Measurements from ENCODE around the gene DCXR.

The DCXR gene

DNA sequence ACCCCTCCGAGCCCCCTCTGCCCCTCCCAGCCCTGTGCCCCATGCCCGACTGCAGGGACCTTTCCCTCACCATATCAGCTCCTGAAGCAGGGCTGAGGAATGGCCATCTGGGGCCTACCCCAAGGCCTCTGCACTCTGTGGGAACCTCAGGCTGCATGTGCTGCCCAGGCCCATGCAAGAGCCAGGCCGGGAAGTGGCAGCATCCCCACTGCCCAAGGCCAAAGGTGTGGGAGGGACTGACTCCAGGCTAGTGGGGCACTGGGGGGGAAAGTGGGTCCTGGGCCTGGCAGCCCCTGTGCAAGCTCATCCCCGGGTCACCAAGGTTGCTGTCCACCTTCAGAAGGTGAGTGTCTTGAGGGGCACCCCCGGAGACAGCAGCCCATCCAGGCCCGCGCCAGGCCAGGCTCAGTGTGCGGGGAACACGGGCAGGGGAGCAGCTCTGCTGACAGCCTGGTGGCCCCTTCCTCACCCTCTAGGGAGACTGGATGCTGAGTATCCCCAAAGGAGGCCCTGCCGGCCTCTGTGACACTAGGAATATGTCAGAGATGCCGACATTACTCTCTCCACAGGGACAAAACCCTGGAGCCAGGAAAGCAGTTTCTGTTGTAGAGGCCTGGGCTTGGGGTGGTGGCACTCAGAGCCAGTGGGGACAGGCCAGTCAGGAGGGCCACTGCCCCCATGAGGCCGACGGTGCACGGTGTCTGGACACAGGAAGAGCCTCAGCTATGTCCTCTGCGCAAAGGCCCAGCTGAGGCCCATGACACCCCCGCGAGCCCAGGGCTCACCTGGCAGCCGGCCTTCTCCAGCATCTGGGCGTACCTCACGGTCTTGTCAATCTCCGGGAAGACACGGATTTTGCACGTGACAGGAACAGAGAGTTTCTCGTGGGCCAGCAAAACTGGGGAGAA is 24.8 kb upstream of the DCXR start:
- Mint-ChIP-seq H3K9me3 (no peaks in the 10 kb centered on the region), H3K27me3 (ENCODE audit: low read depth) (no peaks in the 10 kb centered on the region), H3K4me1 (no peaks in the 10 kb centered on the region), H3K4me3 (peak overlapping the region; percentile 32 to 63 (median 44)), H3K27ac (no peak overlapping the region), H3K36me3 (ENCODE audit: low read depth) (peaks cover 9% of the 10 kb centered on the region)
- TF ChIP-seq, protein P1, sequence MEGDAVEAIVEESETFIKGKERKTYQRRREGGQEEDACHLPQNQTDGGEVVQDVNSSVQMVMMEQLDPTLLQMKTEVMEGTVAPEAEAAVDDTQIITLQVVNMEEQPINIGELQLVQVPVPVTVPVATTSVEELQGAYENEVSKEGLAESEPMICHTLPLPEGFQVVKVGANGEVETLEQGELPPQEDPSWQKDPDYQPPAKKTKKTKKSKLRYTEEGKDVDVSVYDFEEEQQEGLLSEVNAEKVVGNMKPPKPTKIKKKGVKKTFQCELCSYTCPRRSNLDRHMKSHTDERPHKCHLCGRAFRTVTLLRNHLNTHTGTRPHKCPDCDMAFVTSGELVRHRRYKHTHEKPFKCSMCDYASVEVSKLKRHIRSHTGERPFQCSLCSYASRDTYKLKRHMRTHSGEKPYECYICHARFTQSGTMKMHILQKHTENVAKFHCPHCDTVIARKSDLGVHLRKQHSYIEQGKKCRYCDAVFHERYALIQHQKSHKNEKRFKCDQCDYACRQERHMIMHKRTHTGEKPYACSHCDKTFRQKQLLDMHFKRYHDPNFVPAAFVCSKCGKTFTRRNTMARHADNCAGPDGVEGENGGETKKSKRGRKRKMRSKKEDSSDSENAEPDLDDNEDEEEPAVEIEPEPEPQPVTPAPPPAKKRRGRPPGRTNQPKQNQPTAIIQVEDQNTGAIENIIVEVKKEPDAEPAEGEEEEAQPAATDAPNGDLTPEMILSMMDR (IDR thresholded peaks at IDR 0.05; ENCODE audit: unreplicated experiment in 3 of 3): no peak

DNA sequence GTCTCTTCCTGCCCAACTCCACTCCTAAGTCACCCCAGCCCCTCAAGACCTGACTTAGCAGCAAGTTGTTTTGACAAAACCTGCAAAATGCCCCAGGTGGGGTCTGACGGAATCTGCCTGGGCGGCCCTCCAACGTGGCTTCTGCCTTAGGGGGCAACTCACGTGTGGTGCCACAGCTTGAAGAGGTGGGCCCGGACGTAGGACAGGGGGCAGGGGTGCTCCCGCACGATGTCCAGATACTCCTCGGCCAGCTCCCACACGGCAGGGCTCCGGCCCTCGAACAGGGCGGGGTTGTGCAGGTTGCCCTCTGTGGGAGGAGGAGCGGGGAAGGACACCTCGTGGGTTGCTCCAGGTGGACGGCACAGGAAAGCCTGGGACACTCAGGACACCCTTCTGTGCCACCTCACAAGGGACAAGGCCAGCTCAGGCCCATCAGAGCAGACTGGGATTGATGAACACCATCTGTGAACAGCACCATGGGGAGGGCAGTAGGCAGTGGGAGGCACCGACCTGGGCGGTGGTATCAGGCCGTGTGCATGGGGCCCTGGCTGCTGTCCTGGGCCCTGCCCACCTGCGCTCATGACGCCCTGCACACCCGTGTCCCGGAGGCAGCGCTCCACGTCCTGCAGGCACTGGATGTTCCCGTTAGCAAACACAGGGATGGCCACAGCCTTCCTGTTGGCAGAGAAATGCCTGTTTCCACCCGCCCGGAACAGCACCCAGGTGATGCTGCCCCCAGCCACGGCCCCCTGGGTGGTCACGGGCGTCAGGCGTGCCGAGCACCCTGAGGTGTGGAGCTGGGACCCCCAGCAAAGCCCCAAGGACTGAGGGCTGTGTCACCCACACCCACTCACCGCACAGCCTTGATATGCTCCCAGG is 23.8 kb upstream of the DCXR start:
- Mint-ChIP-seq H3K27me3 (ENCODE audit: low read depth) (no peaks in the 10 kb centered on the region), H3K36me3 (ENCODE audit: low read depth) (peaks cover 9% of the 10 kb centered on the region), H3K4me3 (no peak overlapping the region), H3K27ac (no peak overlapping the region), H3K9me3 (no peaks in the 10 kb centered on the region), H3K4me1 (no peaks in the 10 kb centered on the region)
- TF ChIP-seq, protein P1 (IDR thresholded peaks at IDR 0.05; ENCODE audit: unreplicated experiment in 3 of 3): no peak

DNA sequence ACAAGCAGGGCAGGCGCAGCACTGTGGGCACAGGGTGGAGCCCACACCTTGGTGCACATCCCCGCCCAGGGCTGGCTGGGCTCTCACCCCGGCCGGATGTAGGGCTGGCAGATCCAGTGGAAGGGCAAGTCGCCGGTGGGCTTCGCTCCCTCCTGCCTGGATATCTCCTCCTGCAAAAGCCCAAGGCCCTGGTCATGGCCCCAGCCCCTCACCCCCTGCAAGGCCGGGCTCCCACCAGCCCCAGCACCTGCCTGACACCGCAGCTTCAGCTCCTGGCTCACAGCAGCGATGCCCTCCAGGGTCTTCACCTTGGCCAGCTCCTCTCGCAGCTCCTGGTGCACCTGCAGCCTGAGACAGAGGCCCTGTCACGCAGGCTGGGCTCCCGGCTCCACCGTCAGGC is 23.1 kb upstream of the DCXR start:
- TF ChIP-seq, protein P1 (IDR thresholded peaks at IDR 0.05; ENCODE audit: unreplicated experiment in 3 of 3): no peak

DNA sequence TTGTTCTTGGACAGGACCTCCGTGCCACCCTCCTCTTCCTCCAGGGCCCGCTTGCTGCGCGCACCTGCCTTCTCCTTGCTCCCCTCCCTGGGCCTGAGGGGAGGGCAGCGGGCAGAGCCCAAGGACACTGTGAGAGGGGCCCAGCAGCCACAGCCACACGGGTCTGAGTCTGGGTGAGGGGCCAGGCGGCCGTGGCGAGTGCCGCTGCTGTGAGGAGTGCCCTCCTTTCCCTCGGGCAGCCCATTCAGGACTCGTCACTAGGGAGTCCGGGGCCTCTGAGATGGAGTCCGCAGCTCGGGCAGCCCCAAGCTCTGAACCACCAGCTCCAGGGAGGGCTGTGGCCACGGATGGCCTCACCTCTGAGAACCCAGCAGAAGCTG is 22.5 kb upstream of the DCXR start:
- Mint-ChIP-seq H3K27me3 (ENCODE audit: low read depth) (no peaks in the 10 kb centered on the region), H3K9me3 (no peaks in the 10 kb centered on the region), H3K27ac (no peak overlapping the region), H3K4me1 (no peaks in the 10 kb centered on the region), H3K36me3 (ENCODE audit: low read depth) (peaks cover 10% of the 10 kb centered on the region), H3K4me3 (peak overlapping the region in 1 of 3 experiments; percentile 58)
- TF ChIP-seq, protein P1 (IDR thresholded peaks at IDR 0.05; ENCODE audit: unreplicated experiment in 3 of 3): no peak

More for the DNA sequence above, 23.1 kb upstream of the DCXR start:
- Mint-ChIP-seq H3K36me3 (ENCODE audit: low read depth) (peaks cover 9% of the 10 kb centered on the region), H3K4me3 (no peak overlapping the region), H3K9me3 (no peaks in the 10 kb centered on the region), H3K4me1 (no peaks in the 10 kb centered on the region), H3K27ac (no peak overlapping the region), H3K27me3 (ENCODE audit: low read depth) (no peaks in the 10 kb centered on the region)

DNA sequence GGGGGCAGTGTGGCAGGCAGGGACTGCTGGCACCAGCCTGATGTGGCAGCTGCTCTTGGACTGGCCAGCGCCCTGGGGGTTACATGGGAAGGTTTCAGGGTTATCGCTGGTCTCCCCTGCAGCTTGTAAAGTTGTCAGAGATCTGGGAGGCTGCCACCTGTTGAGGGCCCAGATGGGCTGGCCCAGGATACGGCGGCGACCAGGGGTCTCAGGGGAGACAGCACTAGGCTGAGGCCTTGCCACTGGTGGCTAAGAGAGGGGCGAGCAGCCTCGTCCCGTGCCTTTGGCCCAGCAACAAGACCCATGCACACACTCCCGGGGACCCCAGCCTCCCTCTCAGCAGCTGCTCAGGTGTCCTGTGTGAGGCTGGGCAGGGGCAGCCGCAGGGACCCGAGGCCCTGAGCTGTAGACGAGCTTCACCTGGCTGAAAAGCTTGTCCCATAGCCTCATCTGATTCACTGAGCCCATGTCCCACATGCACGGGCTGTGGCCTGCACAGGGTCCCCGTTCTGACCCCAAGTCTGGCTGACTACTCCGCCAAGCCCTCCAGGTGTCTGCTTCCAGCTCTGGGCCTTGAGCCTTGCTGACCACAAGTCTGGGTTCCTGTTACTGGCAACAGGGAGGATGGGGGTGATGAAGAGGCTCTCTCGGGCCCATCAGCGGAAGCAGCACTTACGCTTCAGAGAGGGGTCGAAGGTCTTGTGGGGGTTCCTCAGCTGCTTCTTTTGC is 21.9 kb upstream of the DCXR start:
- H3K36me3 Mint-ChIP-seq (ENCODE audit: low read depth): peaks cover 12% of the 10 kb centered on the region
- no peaks in the 10 kb centered on the region for H3K9me3 Mint-ChIP-seq
- TF ChIP-seq, protein P1 (IDR thresholded peaks at IDR 0.05; ENCODE audit: unreplicated experiment in 3 of 3): no peak
- no peak overlapping the region for H3K27ac Mint-ChIP-seq
- no peak overlapping the region for H3K4me3 Mint-ChIP-seq
- no peaks in the 10 kb centered on the region for H3K4me1 Mint-ChIP-seq
- no peaks in the 10 kb centered on the region for H3K27me3 Mint-ChIP-seq (ENCODE audit: low read depth)
